K562 (cell line): ENCODE measurements around the gene GMEB2. TPM values are rescaled to one million over a fixed set of nuclear protein-coding genes. Genes with fewer than 3 reads are reported as not detected.
A peak's percentile ranks its signal among the peaks of the same experiment; 100 is the strongest.

Experiments used
- ATF1 ChIP-seq, 2 experiments: fragments of 450-650 bp in 1 of 2; IDR thresholded peaks; 2 replicates each; pipeline ENCODE4 v1.6.1; 2016; ENCODE audit warnings: missing compliant biosample characterization in 1 of 2, missing genetic modification characterization in 1 of 2
- CHCHD3 ChIP-seq: fragments of 250-450 bp; sonication (Bioruptor Pico); IDR thresholded peaks from 2 replicates; pipeline ENCODE4 v2.1.2; 2022; ENCODE audit warnings: mild to moderate bottlenecking
- CTCFL ChIP-seq: IDR thresholded peaks from 2 replicates; pipeline ENCODE4 v1.6.1; 2011; ENCODE audit warnings: borderline replicate concordance, low read depth, mild to moderate bottlenecking, moderate library complexity, low read length; ENCODE audit not compliant: insufficient read depth, poor library complexity, severe bottlenecking
- HDAC1 ChIP-seq, 2 experiments: fragments of 450-650 bp; IDR thresholded peaks; 2 replicates each; pipeline ENCODE4 v1.6.1; 2016 to 2017; ENCODE audit warnings: inconsistent platforms in 1 of 2, mild to moderate bottlenecking in 1 of 2, moderate library complexity in 1 of 2
- HDAC8 ChIP-seq: fragments of 450-650 bp; IDR thresholded peaks from 2 replicates; pipeline ENCODE4 v1.6.1; 2016; ENCODE audit warnings: mild to moderate bottlenecking, missing genetic modification characterization, moderate library complexity, missing compliant biosample characterization
- HDGF ChIP-seq: fragments of 450-650 bp; IDR thresholded peaks from 2 replicates; pipeline ENCODE4 v1.6.1; 2016
- HMG20B ChIP-seq: fragments of 250-450 bp; sonication (Bioruptor Pico); IDR thresholded peaks from 2 replicates; pipeline ENCODE4 v1.5.0; 2021; ENCODE audit warnings: mild to moderate bottlenecking
- HNRNPLL ChIP-seq: fragments of 200-400 bp; formaldehyde crosslinking; IDR thresholded peaks from 2 replicates; pipeline ENCODE4 v1.6.1; 2017; ENCODE audit warnings: low read length, low read depth, mild to moderate bottlenecking; ENCODE audit not compliant: poor library complexity, severe bottlenecking
- NCOR1 ChIP-seq: fragments of 450-650 bp; IDR thresholded peaks from 2 replicates; pipeline ENCODE4 v1.6.1; 2016; ENCODE audit warnings: mild to moderate bottlenecking, moderate library complexity
- NEUROD1 ChIP-seq: fragments of 150-350 bp; IDR thresholded peaks from 2 replicates; pipeline ENCODE4 v1.6.1; 2014; ENCODE audit warnings: borderline replicate concordance, low read length, low read depth; ENCODE audit not compliant: partially characterized antibody
- REST ChIP-seq, 2 experiments: fragments of 450-650 bp; formaldehyde crosslinking in 1 of 2; IDR thresholded peaks; 2 replicates each; pipeline versions ENCODE4 v1.4.0 to v1.6.1; 2014 to 2020; ENCODE audit warnings: mild to moderate bottlenecking in 2 of 2, borderline replicate concordance in 1 of 2, low read depth in 1 of 2
- SETDB1 ChIP-seq: IDR thresholded peaks from one replicate; pipeline ENCODE4 v1.6.1; 2012; ENCODE audit warnings: low read length, control low read depth, inconsistent platforms
- SRSF7 ChIP-seq: fragments of 200-400 bp; formaldehyde crosslinking; optimal IDR thresholded peaks from 2 replicates; pipeline ENCODE3; 2017; ENCODE audit warnings: mild to moderate bottlenecking, low read depth, low read length
- ZNF174 ChIP-seq: fragments of 250-450 bp; sonication (Bioruptor Pico); IDR thresholded peaks from 2 replicates; pipeline ENCODE4 v1.4.0; 2020; ENCODE audit warnings: mild to moderate bottlenecking
- ZNF324 ChIP-seq: fragments of 250-450 bp; sonication (Bioruptor Pico); IDR thresholded peaks from 2 replicates; pipeline ENCODE4 v1.4.0; 2020; ENCODE audit warnings: mild to moderate bottlenecking
- polyA plus RNA-seq, 8 experiments: library from polyadenylated mRNA; depleted of rRNA in 4 of 8; stranded (reverse) in 5 of 8; unstranded in 3 of 8; fragments of >200 nt; fragmentation: Nextera tagmentation in 2 of 8; fragmentation: Illumina TruSeq in 1 of 8; extraction: Ambion mirVana in 2 of 8; extraction: Trizol in 1 of 8; gene quantifications; 2 replicates each; pipeline versions ENCODE4 v1.2.1 to v1.2.3, GENCODE V29; 2011 to 2014; ENCODE audit warnings: inconsistent platforms in 1 of 8, missing spikeins in 1 of 8
- total RNA-seq, 7 experiments: library from RNA; depleted of rRNA in 6 of 7; stranded (reverse); fragments of >200 nt in 6 of 7; fragmentation: Illumina TruSeq in 2 of 7; extraction: Trizol in 2 of 7; gene quantifications; 2 replicates each; pipeline versions ENCODE4 v1.2.1 to v1.2.3, GENCODE V29; 2011 to 2021; ENCODE audit warnings: low replicate concordance in 1 of 7
- TF ChIP-seq, protein P1 (sequence below): fragments of 250-450 bp; sonication (Bioruptor Pico); IDR thresholded peaks from 2 replicates; pipeline ENCODE4 v1.5.0; 2020; ENCODE audit warnings: mild to moderate bottlenecking

The GMEB2 gene
- total and polyA plus RNA-seq, 9 of the 15 experiments (the other 6 are each of a cell fraction or from before 2014, with no cell fraction given): 0.03 to 13.9 (median 6.3) TPM

GRCh38 chr20:63657937-63658748, 31.2 kb upstream of the GMEB2 start, which contains the start of gene RTEL1 (continued):
- TF ChIP-seq NEUROD1 (peak; percentile 66), HNRNPLL (peak; percentile 79), NCOR1 (no peak), ATF1 (CRISPR knock-in tag; IDR thresholded peaks at IDR 0.05) (no peak), ATF1 (tag; IDR thresholded peaks at IDR 0.05) (peak; percentile 85), HDAC8 (peak; percentile 67; the same call in 1 of the 2 replicates), HDAC1 (IDR thresholded peaks at IDR 0.05) (peak in 1 of 2 experiments; percentile 96; a peak in 2 of 4 replicates), HMG20B (no peak), HDGF (no peak), SRSF7 (no peak), ZNF324 (no peak), REST (IDR thresholded peaks at IDR 0.05; ENCODE audit: borderline replicate concordance) (peak; percentile 11; the same call in 1 of the 2 replicates), REST (CRISPR knock-in tag; IDR thresholded peaks at IDR 0.05; ENCODE audit: low read depth) (peak; percentile 82; the same call in 1 of the 2 replicates), ZNF174 (no peak), SETDB1 (no peak), CTCFL (no peak), CHCHD3 (CRISPR knock-in tag) (0 out of 2 replicates have a peak, but pooled peaks have one; percentile 20)
- TF ChIP-seq, protein P1, sequence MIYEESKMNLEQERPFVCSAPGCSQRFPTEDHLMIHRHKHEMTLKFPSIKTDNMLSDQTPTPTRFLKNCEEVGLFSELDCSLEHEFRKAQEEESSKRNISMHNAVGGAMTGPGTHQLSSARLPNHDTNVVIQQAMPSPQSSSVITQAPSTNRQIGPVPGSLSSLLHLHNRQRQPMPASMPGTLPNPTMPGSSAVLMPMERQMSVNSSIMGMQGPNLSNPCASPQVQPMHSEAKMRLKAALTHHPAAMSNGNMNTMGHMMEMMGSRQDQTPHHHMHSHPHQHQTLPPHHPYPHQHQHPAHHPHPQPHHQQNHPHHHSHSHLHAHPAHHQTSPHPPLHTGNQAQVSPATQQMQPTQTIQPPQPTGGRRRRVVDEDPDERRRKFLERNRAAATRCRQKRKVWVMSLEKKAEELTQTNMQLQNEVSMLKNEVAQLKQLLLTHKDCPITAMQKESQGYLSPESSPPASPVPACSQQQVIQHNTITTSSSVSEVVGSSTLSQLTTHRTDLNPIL (CRISPR knock-in tag): no peak
